ENCODE data around the gene PRDX6.

- no peak for TF ChIP-seq KLF5 (IDR thresholded peaks at IDR 0.05; ENCODE audit: partially characterized antibody)
- TF ChIP-seq MEF2A (IDR thresholded peaks at IDR 0.05; ENCODE audit: insufficient read depth, low read depth, low read length): no peak
- no peak for TF ChIP-seq NR2F1 (conservative IDR thresholded peaks at IDR 0.05)
- TF ChIP-seq JUND (IDR thresholded peaks at IDR 0.05; ENCODE audit: low read depth, low read length): no peak
- no peak for TF ChIP-seq CTCF (IDR thresholded peaks at IDR 0.05 in 2 of 3, conservative IDR thresholded peaks at IDR 0.05 in 1 of 3; ENCODE audit: control insufficient read depth in 2 of 3, extremely low read depth in 1 of 3, insufficient read depth in 1 of 3, low read depth in 3 of 3, low read length in 3 of 3)
- TF ChIP-seq HDGF (IDR thresholded peaks at IDR 0.05): no peak
- TF ChIP-seq POLR2A (IDR thresholded peaks at IDR 0.05; ENCODE audit: low read depth, low read length): no peak
- TF ChIP-seq ZSCAN29 (IDR thresholded peaks at IDR 0.05): no peak
- TF ChIP-seq ZBTB4 (CRISPR knock-in tag; IDR thresholded peaks at IDR 0.05): no peak
- TF ChIP-seq SRF (IDR thresholded peaks at IDR 0.05; ENCODE audit: low read depth in 2 of 2, low read length in 2 of 2): no peak
- TF ChIP-seq CBX3 (IDR thresholded peaks at IDR 0.05; ENCODE audit: borderline replicate concordance, low read depth): no peak
- no peak for TF ChIP-seq ATF2 (IDR thresholded peaks at IDR 0.05; ENCODE audit: low read length)
- TF ChIP-seq BACH1 (IDR thresholded peaks at IDR 0.05; ENCODE audit: borderline replicate concordance): no peak
- no peak for TF ChIP-seq EP300 (IDR thresholded peaks at IDR 0.05; ENCODE audit: borderline replicate concordance in 1 of 2, control insufficient read depth in 1 of 2, low read depth in 2 of 2, low read length in 2 of 2)
Measured at GRCh38 chr1:173496757-173497320, 19.7 kb downstream of the PRDX6 start.
